Left lung (tissue), 10 donors: ENCODE results near the gene EXD3. TPM values are rescaled to one million over a fixed set of nuclear protein-coding genes. Genes with fewer than 3 reads are reported as not detected.

Experiments used
- ATAC-seq: fragments of 200-7000 bp; cut with Tn5 transposase; one replicate; pipeline ENCODE4 v1.9.1; 2020; ENCODE audit warnings: moderate library complexity
- DNase-seq, 4 donors: peaks; one replicate each; pipeline ENCODE4 v3.0.0-alpha.2; 2013 to 2020
- H3K27ac ChIP-seq, 2 donors: fragments of 200-600 bp; sonication (generic) in 1 of 2; one replicate each; pipeline versions ENCODE4 v1.5.0 to v1.8.0; 2020 to 2021
- H3K27me3 ChIP-seq, 2 donors: fragments of 200-600 bp; sonication (generic) in 1 of 2; one replicate each; pipeline versions ENCODE4 v1.5.0 to v1.8.0; 2020 to 2021
- H3K36me3 ChIP-seq, 2 donors: fragments of 200-600 bp; sonication (generic) in 1 of 2; one replicate each; pipeline versions ENCODE4 v1.5.0 to v1.8.0; 2020 to 2021
- H3K4me1 ChIP-seq, 2 donors: fragments of 200-600 bp; one replicate each; pipeline ENCODE4 v1.8.0; 2021
- H3K4me3 ChIP-seq, 2 donors: fragments of 200-600 bp; sonication (generic) in 1 of 2; one replicate each; pipeline versions ENCODE4 v1.5.0 to v1.8.0; 2020 to 2021; ENCODE audit warnings: mild to moderate bottlenecking in 1 of 2
- H3K9me3 ChIP-seq, 2 donors: fragments of 200-600 bp; sonication (generic) in 1 of 2; one replicate each; pipeline versions ENCODE4 v1.5.0 to v1.8.0; 2020 to 2021
- intact Hi-C, 2 donors: fragments of 100-400 bp; cut with DNase I; formaldehyde crosslinking; loops; one replicate each; pipeline versions ENCODE4 v1.11.2 to v1.14.2; 2022
- polyA plus RNA-seq, 6 donors: library from polyadenylated mRNA; unstranded; fragments of 120-200 nt; gene quantifications; one replicate each; pipeline ENCODE4 v1.2.1, GENCODE V29; 2013; ENCODE audit not compliant: insufficient read length in 6 of 6
- total RNA-seq, 2 donors: library from RNA; stranded (reverse); fragmentation: NEBNext Ultra II Directional; extraction: Animal tissue kit (Norgen Biotek cat#: 25700); gene quantifications; one replicate each; pipeline ENCODE4 v1.2.1, GENCODE V29; 2021
- TF ChIP-seq, protein P1 (sequence below), 2 donors: fragments of 200-600 bp; sonication (generic) in 1 of 2; IDR thresholded peaks; one replicate each; pipeline versions ENCODE4 v1.5.0 to v1.8.0; 2021; ENCODE audit warnings: antibody characterized with exemption in 2 of 2
- donor health status: DM: no; HTN: yes; CAD: no.
- donor health status: DM: no; HTN: no; CAD: no.

The EXD3 gene
- total and polyA plus RNA-seq, 8 donors = 13.2 to 21.8 (median 16.6) TPM

GRCh38 chr9:137308057-137308619 lies 114.8 kb downstream of the EXD3 start:
- TF ChIP-seq, protein P1, sequence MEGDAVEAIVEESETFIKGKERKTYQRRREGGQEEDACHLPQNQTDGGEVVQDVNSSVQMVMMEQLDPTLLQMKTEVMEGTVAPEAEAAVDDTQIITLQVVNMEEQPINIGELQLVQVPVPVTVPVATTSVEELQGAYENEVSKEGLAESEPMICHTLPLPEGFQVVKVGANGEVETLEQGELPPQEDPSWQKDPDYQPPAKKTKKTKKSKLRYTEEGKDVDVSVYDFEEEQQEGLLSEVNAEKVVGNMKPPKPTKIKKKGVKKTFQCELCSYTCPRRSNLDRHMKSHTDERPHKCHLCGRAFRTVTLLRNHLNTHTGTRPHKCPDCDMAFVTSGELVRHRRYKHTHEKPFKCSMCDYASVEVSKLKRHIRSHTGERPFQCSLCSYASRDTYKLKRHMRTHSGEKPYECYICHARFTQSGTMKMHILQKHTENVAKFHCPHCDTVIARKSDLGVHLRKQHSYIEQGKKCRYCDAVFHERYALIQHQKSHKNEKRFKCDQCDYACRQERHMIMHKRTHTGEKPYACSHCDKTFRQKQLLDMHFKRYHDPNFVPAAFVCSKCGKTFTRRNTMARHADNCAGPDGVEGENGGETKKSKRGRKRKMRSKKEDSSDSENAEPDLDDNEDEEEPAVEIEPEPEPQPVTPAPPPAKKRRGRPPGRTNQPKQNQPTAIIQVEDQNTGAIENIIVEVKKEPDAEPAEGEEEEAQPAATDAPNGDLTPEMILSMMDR (IDR thresholded peaks at IDR 0.05) = no peak
- H3K4me3 ChIP-seq = no peak overlapping the region
- H3K9me3 ChIP-seq = no peaks in the 10 kb centered on the region
- intact Hi-C loops = loop anchor here in 1 of 2 donors (10.0 kb wide), 1 partner anchor 97 kb away; no protein-coding TSS in a partner anchor
- ATAC-seq (no peak), DNase-seq (no peak)
- no peaks in the 10 kb centered on the region for H3K36me3 ChIP-seq
- no peak overlapping the region for H3K27ac ChIP-seq
- peaks cover 29 to 52% of the 10 kb centered on the region in 2 donors for H3K4me1 ChIP-seq
- peaks cover 3 to 63% of the 10 kb centered on the region in 2 donors for H3K27me3 ChIP-seq

DNA sequence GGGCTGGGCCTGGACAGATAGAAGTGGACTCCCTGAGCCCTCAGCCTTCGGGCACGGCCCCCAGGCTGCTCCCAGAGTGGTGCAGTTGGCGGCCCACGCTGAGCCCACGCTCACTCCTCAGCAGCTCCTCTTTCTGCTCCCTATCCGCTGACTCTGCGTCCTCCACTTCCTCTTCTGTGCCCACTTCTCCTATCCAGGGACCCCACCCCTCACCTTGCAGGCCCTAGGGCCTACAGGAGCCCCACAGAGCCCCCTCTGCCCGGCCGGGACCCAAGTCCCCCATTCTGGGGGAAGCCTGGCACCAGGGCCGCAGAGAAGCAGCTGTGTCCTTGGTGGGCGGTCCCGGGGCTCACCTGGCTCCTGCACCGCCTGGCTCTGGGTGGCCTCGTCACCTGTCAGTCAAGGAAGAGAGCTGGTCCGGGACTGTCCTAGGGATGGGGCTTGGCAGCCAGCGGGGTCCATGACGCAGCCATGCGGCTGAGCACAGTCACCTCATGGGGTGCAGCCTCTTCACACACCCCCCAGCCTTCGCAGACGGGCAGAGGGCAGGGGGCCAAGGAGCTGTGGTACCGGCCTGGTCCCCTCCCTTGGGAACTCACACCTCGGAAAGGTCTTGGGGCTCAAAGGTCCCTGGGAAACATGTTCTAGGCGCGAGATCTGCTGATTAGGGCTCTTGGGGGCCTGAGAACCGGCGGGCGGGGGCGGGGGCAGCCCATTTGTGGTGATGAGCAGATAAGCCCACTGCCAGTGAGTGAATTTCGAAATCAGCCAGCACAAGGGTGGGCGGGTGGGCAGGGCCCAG lies 115.5 kb downstream of the EXD3 start:
- H3K4me1 ChIP-seq = peaks cover 29 to 58% of the 10 kb centered on the region in 2 donors

GRCh38 chr9:137306850-137307254 lies 116.1 kb downstream of the EXD3 start:
- intact Hi-C loops = loop anchor here in 1 of 2 donors (10.0 kb wide), 1 partner anchor 98 kb away; no protein-coding TSS in a partner anchor
- DNase-seq = peak in 1 of 4 donors; percentile 38
- Histone ChIP-seq H3K4me3 (no peak overlapping the region), H3K9me3 (no peaks in the 10 kb centered on the region), H3K27ac (peak overlapping the region in 1 of 2 donors; percentile 68), H3K4me1 (peaks cover 29 to 59% of the 10 kb centered on the region in 2 donors), H3K27me3 (peaks cover 3 to 72% of the 10 kb centered on the region in 2 donors), H3K36me3 (no peaks in the 10 kb centered on the region)
- TF ChIP-seq, protein P1 (IDR thresholded peaks at IDR 0.05) = no peak
- ATAC-seq = no peak

More for the DNA sequence above, 115.5 kb downstream of the EXD3 start:
- H3K27ac ChIP-seq = no peak overlapping the region
- peak in 2 of 4 donors; percentile 32 to 79 for DNase-seq
- H3K4me3 ChIP-seq = no peak overlapping the region
- peaks cover 3 to 70% of the 10 kb centered on the region in 2 donors for H3K27me3 ChIP-seq
- TF ChIP-seq, protein P1 (IDR thresholded peaks at IDR 0.05) = no peak
- no peaks in the 10 kb centered on the region for H3K9me3 ChIP-seq
- intact Hi-C loops = loop anchor here in 1 of 2 donors (10.0 kb wide), 1 partner anchor 97 kb away; no protein-coding TSS in a partner anchor
- no peak for ATAC-seq
- H3K36me3 ChIP-seq = no peaks in the 10 kb centered on the region

GRCh38 chr9:137306066-137306849 lies 116.7 kb downstream of the EXD3 start:
- TF ChIP-seq, protein P1 (IDR thresholded peaks at IDR 0.05) = no peak
- peaks cover 3 to 76% of the 10 kb centered on the region in 2 donors for H3K27me3 ChIP-seq
- DNase-seq (peak in 2 of 4 donors; percentile 34 to 74), ATAC-seq (no peak)
- H3K4me1 ChIP-seq = peaks cover 29 to 63% of the 10 kb centered on the region in 2 donors
- H3K9me3 ChIP-seq = no peaks in the 10 kb centered on the region
- no peaks in the 10 kb centered on the region for H3K36me3 ChIP-seq
- H3K27ac ChIP-seq = peak overlapping the region; percentile 65 to 68
- no peak overlapping the region for H3K4me3 ChIP-seq
- intact Hi-C loops = loop anchor here in 1 of 2 donors (10.0 kb wide), 1 partner anchor 99 kb away; no protein-coding TSS in a partner anchor
